Naive B cell (primary cell): ENCODE measurements around the gene PRAMEF10. TPM values are rescaled to one million over a fixed set of nuclear protein-coding genes. Genes with fewer than 3 reads are reported as not detected.
A peak's percentile ranks its signal among the peaks of the same experiment; 100 is the strongest.
"Not testable (repeated sequence)": the region's sequence is repeated elsewhere in the genome, so short reads cannot be mapped to it uniquely, and the experiment has no call there.

ENCODE experiments used
- ATAC-seq, 2 donors: fragments of 150-1000 bp; cut with Tn5 transposase; 2 replicates each; pipeline ENCODE4 v1.10.0; 2021; ENCODE audit warnings: low read depth in 2 of 2, mild to moderate bottlenecking in 2 of 2, moderate library complexity in 2 of 2
- DNase-seq: peaks from one replicate; pipeline ENCODE4 v3.0.0; 2022
- H3K27ac Mint-ChIP-seq, 6 donors: one replicate each; pipeline ENCODE4 v1.8.0; 2020 to 2022; ENCODE audit warnings: mild to moderate bottlenecking in 6 of 6, mixed read lengths in 6 of 6, moderate library complexity in 5 of 6, inconsistent platforms in 2 of 6
- H3K27me3 Mint-ChIP-seq, 3 donors: one replicate each; pipeline ENCODE4 v1.8.0; 2021 to 2022; ENCODE audit warnings: mixed read lengths in 3 of 3, mild to moderate bottlenecking in 1 of 3
- H3K36me3 Mint-ChIP-seq, 2 donors: one replicate each; pipeline ENCODE4 v1.8.0; 2020 to 2022; ENCODE audit warnings: mixed read lengths in 2 of 2, inconsistent platforms in 1 of 2, mild to moderate bottlenecking in 1 of 2
- H3K4me1 Mint-ChIP-seq, 3 donors: one replicate each; pipeline ENCODE4 v1.8.0; 2020 to 2022; ENCODE audit warnings: mixed read lengths in 3 of 3, inconsistent platforms in 1 of 3, mild to moderate bottlenecking in 1 of 3, moderate library complexity in 1 of 3
- H3K4me3 Mint-ChIP-seq, 8 donors: one replicate each; pipeline ENCODE4 v1.8.0; 2020 to 2022; ENCODE audit warnings: mild to moderate bottlenecking in 8 of 8, mixed read lengths in 8 of 8, moderate library complexity in 8 of 8, inconsistent platforms in 2 of 8
- H3K9me3 Mint-ChIP-seq, 7 donors: one replicate each; pipeline ENCODE4 v1.8.0; 2020 to 2022; ENCODE audit warnings: mixed read lengths in 7 of 7, mild to moderate bottlenecking in 5 of 7, inconsistent platforms in 2 of 7, moderate library complexity in 1 of 7
- polyA plus RNA-seq, 6 donors: library from polyadenylated mRNA; unstranded; fragments of 300-500 nt; fragmentation: Illumina TruSeq; gene quantifications; one replicate each; pipeline ENCODE4 v1.2.3, GENCODE V29; 2021; ENCODE audit warnings: low read depth in 6 of 6

PRAMEF10 gene, protein sequence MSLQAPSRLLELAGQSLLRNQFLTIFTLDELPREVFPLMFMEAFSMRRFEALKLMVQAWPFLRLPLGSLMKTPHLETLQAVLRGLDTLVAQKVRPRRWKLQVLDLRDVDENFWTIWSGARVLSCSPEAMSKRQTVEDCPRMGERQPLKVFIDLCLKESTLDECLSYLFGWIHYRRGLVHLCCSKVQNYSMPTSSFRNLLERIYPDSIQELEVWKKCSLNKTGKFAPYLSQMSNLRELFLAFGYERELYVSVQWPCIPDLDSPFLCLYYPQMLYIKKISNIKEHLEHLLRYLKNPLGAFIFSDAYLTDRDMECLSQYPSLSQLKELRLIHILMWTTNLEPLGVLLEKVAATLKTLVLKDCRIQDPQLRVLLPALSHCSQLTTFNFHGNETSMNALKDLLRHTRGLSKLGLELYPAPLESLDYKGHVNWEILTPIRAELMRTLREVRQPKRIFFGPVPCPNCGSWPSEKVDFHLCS
- polyA plus RNA-seq: not detected

GRCh38 chr1:12898170-12898569 is at the start of gene PRAMEF10:
Gene PRAMEF10 (minus strand): TSS chr1:12898270. CDS start chr1:12895847, 2,423 bp downstream.
- not testable (repeated sequence) for H3K4me3 Mint-ChIP-seq, H3K27ac Mint-ChIP-seq, H3K27me3 Mint-ChIP-seq, H3K36me3 Mint-ChIP-seq, ATAC-seq, H3K9me3 Mint-ChIP-seq, DNase-seq, H3K4me1 Mint-ChIP-seq

DNA sequence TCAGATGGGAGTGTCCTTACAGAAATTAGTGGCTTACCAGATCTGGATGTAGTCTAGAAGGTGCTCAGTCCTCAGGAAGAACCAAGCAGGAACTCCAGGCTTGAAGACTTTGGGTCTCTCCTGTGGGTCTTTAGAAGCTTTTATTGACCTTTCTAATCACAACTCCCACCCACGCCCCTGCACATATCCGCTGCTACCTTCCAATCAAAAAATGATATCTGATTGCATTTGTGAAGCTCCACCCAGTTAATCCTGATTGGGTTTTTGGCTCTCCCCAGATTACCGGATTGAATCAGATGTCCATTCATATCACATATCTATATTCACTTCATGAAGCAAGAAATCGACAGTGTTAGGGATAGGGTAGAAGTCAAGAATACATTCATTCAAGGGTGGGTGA is 49.4 kb upstream of the PRAMEF10 start, which contains the start of gene PRAMEF6:
TSS of gene PRAMEF6 (minus strand) at position 101 of the 400 bp plus-strand sequence. CDS start 5,062 bp downstream, outside the sequence.
- not testable (repeated sequence) for DNase-seq, H3K36me3 Mint-ChIP-seq, H3K4me1 Mint-ChIP-seq, H3K4me3 Mint-ChIP-seq, H3K9me3 Mint-ChIP-seq, H3K27ac Mint-ChIP-seq, ATAC-seq, H3K27me3 Mint-ChIP-seq

- not testable (repeated sequence) for DNase-seq, H3K4me1 Mint-ChIP-seq, H3K4me3 Mint-ChIP-seq, H3K27me3 Mint-ChIP-seq, H3K36me3 Mint-ChIP-seq, H3K27ac Mint-ChIP-seq, ATAC-seq, H3K9me3 Mint-ChIP-seq
These were observed 26.3 kb upstream of the PRAMEF10 start for GRCh38 chr1:12924368-12924767.

DNA sequence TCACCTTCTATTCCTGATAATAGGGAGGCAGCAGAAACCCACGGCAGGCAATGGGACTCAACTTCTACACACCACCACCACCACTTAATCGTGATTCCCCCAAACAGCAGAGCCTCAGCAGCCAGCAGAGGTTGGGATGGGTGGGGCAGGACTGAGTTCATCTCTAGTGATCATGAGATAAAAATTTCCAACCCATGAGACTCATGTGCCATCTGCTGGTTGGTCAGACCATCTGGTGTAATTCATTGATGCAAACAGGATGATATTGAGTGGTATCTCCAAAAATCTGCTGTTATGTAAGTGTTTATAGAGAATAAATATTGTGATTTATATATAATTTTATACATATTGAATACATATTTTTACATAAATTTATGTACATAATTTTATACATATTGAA is 23.7 kb upstream of the PRAMEF10 start:
- not testable (repeated sequence) for H3K4me3 Mint-ChIP-seq, ATAC-seq, H3K27ac Mint-ChIP-seq, H3K36me3 Mint-ChIP-seq, H3K4me1 Mint-ChIP-seq, DNase-seq, H3K27me3 Mint-ChIP-seq, H3K9me3 Mint-ChIP-seq

DNA sequence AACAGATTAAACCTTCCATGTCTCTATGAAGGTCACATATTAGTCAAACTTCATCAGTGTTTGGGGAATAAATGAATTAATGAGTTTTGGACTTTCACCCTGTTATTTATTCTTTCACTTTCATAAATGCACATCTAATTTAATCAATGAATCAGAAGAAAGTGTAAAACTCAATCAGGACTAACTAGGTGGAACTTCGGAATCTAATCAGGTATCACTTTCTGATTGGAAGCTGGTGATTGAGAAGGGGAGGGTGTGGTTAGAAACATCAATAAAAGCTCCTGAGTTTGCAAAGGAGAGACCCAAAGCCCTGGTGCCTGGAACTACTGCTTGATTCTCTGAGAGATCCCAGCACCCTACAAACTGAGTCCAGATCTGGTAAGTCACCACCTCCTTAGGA is 18.2 kb upstream of the PRAMEF10 start, which contains the start of gene PRAMEF7:
TSS of gene PRAMEF7 (plus strand) at position 301 of the 400 bp plus-strand sequence. CDS start 1,083 bp downstream, outside the sequence.
- not testable (repeated sequence) for H3K4me1 Mint-ChIP-seq, H3K27me3 Mint-ChIP-seq, H3K27ac Mint-ChIP-seq, H3K9me3 Mint-ChIP-seq, H3K4me3 Mint-ChIP-seq, H3K36me3 Mint-ChIP-seq, ATAC-seq, DNase-seq

- not testable (repeated sequence) for DNase-seq, H3K36me3 Mint-ChIP-seq, H3K9me3 Mint-ChIP-seq, H3K4me1 Mint-ChIP-seq, H3K27ac Mint-ChIP-seq, ATAC-seq, H3K27me3 Mint-ChIP-seq, H3K4me3 Mint-ChIP-seq
These were observed 5.9 kb upstream of the PRAMEF10 start for GRCh38 chr1:12903793-12904572.

GRCh38 chr1:12899186-12899585 is 1.1 kb upstream of the PRAMEF10 start:
- not testable (repeated sequence) for DNase-seq

DNA sequence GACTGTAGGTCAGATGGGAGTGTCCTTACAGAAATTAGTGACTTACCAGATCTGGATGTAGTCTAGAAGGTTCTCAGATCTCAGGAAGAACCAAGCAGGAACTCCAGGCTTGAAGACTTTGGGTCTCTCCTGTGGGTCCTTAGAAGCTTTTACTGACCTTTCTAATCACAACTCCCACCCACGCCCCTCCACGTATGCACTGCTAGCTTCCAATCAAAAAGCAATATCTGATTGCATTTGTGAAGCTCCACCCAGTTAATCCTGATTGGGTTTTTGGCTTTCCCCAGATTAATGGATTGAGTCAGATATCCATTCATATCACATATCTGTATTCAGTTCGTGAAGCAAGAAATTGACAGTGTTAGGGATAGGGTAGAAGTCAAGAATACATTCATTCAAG is 12.0 kb downstream of the PRAMEF10 start, which contains the start of gene PRAMEF4:
TSS of gene PRAMEF4 (minus strand) at position 101 of the 400 bp plus-strand sequence. CDS start 2,807 bp downstream, outside the sequence.
- not testable (repeated sequence) for H3K4me1 Mint-ChIP-seq, ATAC-seq, H3K27me3 Mint-ChIP-seq, H3K4me3 Mint-ChIP-seq, H3K9me3 Mint-ChIP-seq, DNase-seq, H3K36me3 Mint-ChIP-seq, H3K27ac Mint-ChIP-seq

More at GRCh38 chr1:12899186-12899585, 1.1 kb upstream of the PRAMEF10 start:
- not testable (repeated sequence) for ATAC-seq, H3K36me3 Mint-ChIP-seq, H3K4me1 Mint-ChIP-seq, H3K27me3 Mint-ChIP-seq, H3K27ac Mint-ChIP-seq, H3K4me3 Mint-ChIP-seq, H3K9me3 Mint-ChIP-seq

DNA sequence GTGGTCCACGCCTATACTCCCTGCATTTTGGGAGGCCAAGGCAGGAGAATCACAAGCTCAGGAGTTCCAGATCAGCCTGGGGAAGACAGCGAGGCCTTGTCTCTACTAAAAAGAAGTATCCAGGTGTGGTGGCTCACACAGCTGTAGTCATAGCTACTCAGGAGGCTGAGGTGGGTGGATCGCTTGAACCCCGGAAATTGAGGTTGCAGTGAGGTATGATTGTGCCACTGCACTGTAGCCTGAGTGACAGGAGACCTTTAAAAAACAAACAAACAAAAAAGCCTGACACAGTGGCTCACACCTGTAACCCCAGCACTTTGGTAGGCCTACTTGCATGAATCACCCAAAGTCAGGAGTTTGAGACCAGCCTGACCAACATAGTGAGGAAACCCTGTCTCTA is 19.6 kb downstream of the PRAMEF10 start:
- H3K9me3 Mint-ChIP-seq, H3K4me1 Mint-ChIP-seq, H3K27me3 Mint-ChIP-seq, H3K4me3 Mint-ChIP-seq, DNase-seq, ATAC-seq, H3K36me3 Mint-ChIP-seq: not testable (repeated sequence)
- H3K27ac Mint-ChIP-seq: peak overlapping the region in 1 of 6 donors; percentile 26

DNA sequence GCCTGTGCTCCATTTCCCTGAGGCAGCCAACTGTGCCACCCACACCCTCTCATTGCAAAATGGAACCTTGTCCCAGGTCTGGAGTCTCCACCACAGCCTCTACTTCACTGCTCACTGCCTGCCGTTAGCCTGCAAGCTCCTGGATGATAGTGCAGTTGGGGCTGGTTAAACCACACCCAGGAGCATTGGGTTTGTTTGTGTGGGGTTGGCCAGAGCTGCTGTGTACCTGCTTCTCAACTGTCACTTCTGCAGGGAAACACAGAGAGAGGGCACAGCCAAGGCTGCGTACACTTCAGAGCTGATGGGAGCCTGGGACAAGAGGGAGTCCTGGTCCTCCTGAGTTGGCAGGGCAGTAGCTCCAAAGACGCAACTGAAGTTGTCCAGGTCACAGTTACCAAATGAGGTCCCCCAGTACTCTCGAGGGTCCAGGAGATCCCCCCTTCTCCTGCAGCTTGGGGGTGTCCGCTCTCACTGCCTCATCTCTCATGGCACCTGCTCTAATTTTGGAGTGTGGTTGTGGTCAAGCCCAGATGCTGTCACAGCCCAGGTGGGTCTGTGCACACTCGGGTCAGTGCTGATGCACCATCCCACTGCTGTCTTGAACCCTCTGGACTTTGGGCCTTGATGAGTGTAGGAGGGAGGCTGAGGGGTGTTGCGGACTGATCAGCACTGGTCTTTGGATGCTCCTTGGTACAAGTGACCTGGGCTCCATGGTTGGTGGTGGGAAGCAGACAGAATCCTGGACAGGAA is 34.8 kb downstream of the PRAMEF10 start:
- H3K4me1 Mint-ChIP-seq, H3K36me3 Mint-ChIP-seq, H3K9me3 Mint-ChIP-seq, H3K27me3 Mint-ChIP-seq, ATAC-seq, H3K4me3 Mint-ChIP-seq, H3K27ac Mint-ChIP-seq, DNase-seq: not testable (repeated sequence)

GRCh38 chr1:12856786-12857185 is 41.3 kb downstream of the PRAMEF10 start, which contains the start of gene PRAMEF2:
Gene PRAMEF2 (plus strand): TSS chr1:12857086. CDS start chr1:12859010, 1,924 bp downstream.
- not testable (repeated sequence) for DNase-seq, H3K36me3 Mint-ChIP-seq, ATAC-seq

DNA sequence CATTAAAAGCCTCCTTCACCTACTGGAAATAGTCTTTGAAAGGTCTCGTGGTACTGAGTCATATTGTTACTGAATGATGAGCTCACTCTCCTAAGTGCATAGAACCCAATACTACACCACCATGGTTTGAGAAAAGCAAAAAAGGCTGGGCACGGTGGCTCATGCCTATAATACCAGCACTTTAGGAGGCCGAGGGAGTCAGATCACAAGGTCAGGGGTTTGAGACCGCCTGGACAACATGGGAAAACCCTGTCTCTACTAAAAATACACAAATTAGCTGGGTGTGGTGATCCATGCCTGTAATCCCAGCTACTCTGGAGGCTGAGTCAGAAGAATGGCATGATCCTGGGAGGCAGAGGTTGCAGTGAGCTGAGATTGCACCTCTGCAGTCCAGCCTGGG is 46.3 kb downstream of the PRAMEF10 start:
- ATAC-seq (no peak), DNase-seq (no peak)
- H3K4me3 Mint-ChIP-seq: no peak overlapping the region
- H3K9me3 Mint-ChIP-seq: peaks cover 0 to 16% (median 6%) of the 10 kb centered on the region in 7 donors
- peaks cover 0 to 11% (median 0%) of the 10 kb centered on the region in 3 donors for H3K27me3 Mint-ChIP-seq
- H3K4me1 Mint-ChIP-seq: no peaks in the 10 kb centered on the region
- no peaks in the 10 kb centered on the region for H3K36me3 Mint-ChIP-seq
- no peak overlapping the region for H3K27ac Mint-ChIP-seq

More at GRCh38 chr1:12856786-12857185, 41.3 kb downstream of the PRAMEF10 start, which contains the start of gene PRAMEF2:
- H3K27ac Mint-ChIP-seq, H3K27me3 Mint-ChIP-seq, H3K4me1 Mint-ChIP-seq, H3K9me3 Mint-ChIP-seq: not testable (repeated sequence)
- H3K4me3 Mint-ChIP-seq: peak within 1 kb of the TSS in 1 of 8 donors; percentile 29

GRCh38 chr1:12848620-12849019 is 49.5 kb downstream of the PRAMEF10 start, which contains the start of gene HNRNPCL1:
Gene HNRNPCL1 (minus strand): TSS chr1:12848720. CDS start chr1:12848289, 431 bp downstream.
- Mint-ChIP-seq H3K27me3 (peaks cover 0 to 11% (median 0%) of the 10 kb centered on the region in 3 donors), H3K9me3 (peaks cover 2 to 31% (median 7%) of the 10 kb centered on the region in 7 donors)
- DNase-seq, H3K4me1 Mint-ChIP-seq, H3K27ac Mint-ChIP-seq, ATAC-seq, H3K4me3 Mint-ChIP-seq, H3K36me3 Mint-ChIP-seq: not testable (repeated sequence)
